ENCODE measurements around the gene ACTL8.

ACTL8 gene

GRCh38 chr1:17736625-17737024, 18.5 kb upstream of the ACTL8 start:
- H3K36me3 ChIP-seq (ENCODE audit: control insufficient read depth, low read length): no peaks in the 10 kb centered on the region
- H3K79me2 ChIP-seq (ENCODE audit: control insufficient read depth, low read length): no peaks in the 10 kb centered on the region
- H3K4me3 ChIP-seq (ENCODE audit: low read length): no peak overlapping the region
- H3K9me2 ChIP-seq (replicated peaks; ENCODE audit: control insufficient read depth, low read length): no peaks in the 10 kb centered on the region
- H3K27me3 ChIP-seq (ENCODE audit: control insufficient read depth, low read length): no peaks in the 10 kb centered on the region
- no peaks in the 10 kb centered on the region for H3F3A ChIP-seq (ENCODE audit: control insufficient read depth, insufficient read depth)
- TF ChIP-seq CTCF (IDR thresholded peaks at IDR 0.05; ENCODE audit: low read depth, low read length, poor library complexity, severe bottlenecking): no peak
- no peak for TF ChIP-seq EZH2phosphoT487 (IDR thresholded peaks at IDR 0.05; ENCODE audit: borderline replicate concordance, low read length)
- no peaks in the 10 kb centered on the region for H3K4me1 ChIP-seq (ENCODE audit: control insufficient read depth, low read length)
- H3K4me2 ChIP-seq (ENCODE audit: low read length): no peak overlapping the region
- no peaks in the 10 kb centered on the region for H4K20me1 ChIP-seq (ENCODE audit: control insufficient read depth, insufficient read depth, low read depth, low read length)
- no peaks in the 10 kb centered on the region for H3K9me3 ChIP-seq (ENCODE audit: control insufficient read depth, insufficient read depth, low read length)
- no peak overlapping the region for H3K27ac ChIP-seq (ENCODE audit: low read depth, low read length)

- H3K9me2 ChIP-seq (replicated peaks; ENCODE audit: control insufficient read depth, low read length): no peaks in the 10 kb centered on the region
- no peaks in the 10 kb centered on the region for H3F3A ChIP-seq (ENCODE audit: control insufficient read depth, insufficient read depth)
- H4K20me1 ChIP-seq (ENCODE audit: control insufficient read depth, insufficient read depth, low read depth, low read length): no peaks in the 10 kb centered on the region
- H3K27me3 ChIP-seq (ENCODE audit: control insufficient read depth, low read length): no peaks in the 10 kb centered on the region
- no peaks in the 10 kb centered on the region for H3K79me2 ChIP-seq (ENCODE audit: control insufficient read depth, low read length)
- H3K27ac ChIP-seq (ENCODE audit: low read depth, low read length): no peak overlapping the region
- H3K4me1 ChIP-seq (ENCODE audit: control insufficient read depth, low read length): no peaks in the 10 kb centered on the region
- H3K4me2 ChIP-seq (ENCODE audit: low read length): no peak overlapping the region
- TF ChIP-seq EZH2phosphoT487 (IDR thresholded peaks at IDR 0.05; ENCODE audit: borderline replicate concordance, low read length) (no peak), CTCF (IDR thresholded peaks at IDR 0.05; ENCODE audit: low read depth, low read length, poor library complexity, severe bottlenecking) (no peak)
- H3K4me3 ChIP-seq (ENCODE audit: low read length): no peak overlapping the region
- no peaks in the 10 kb centered on the region for H3K9me3 ChIP-seq (ENCODE audit: control insufficient read depth, insufficient read depth, low read length)
- H3K36me3 ChIP-seq (ENCODE audit: control insufficient read depth, low read length): no peaks in the 10 kb centered on the region
These were observed 16.1 kb upstream of the ACTL8 start for GRCh38 chr1:17739050-17739449.

- H4K20me1 ChIP-seq (ENCODE audit: control insufficient read depth, insufficient read depth, low read depth, low read length): no peaks in the 10 kb centered on the region
- H3K27ac ChIP-seq (ENCODE audit: low read depth, low read length): no peak overlapping the region
- no peak overlapping the region for H3K4me3 ChIP-seq (ENCODE audit: low read length)
- H3K9me2 ChIP-seq (replicated peaks; ENCODE audit: control insufficient read depth, low read length): no peaks in the 10 kb centered on the region
- no peaks in the 10 kb centered on the region for H3K9me3 ChIP-seq (ENCODE audit: control insufficient read depth, insufficient read depth, low read length)
- no peaks in the 10 kb centered on the region for H3K36me3 ChIP-seq (ENCODE audit: control insufficient read depth, low read length)
- no peaks in the 10 kb centered on the region for H3K79me2 ChIP-seq (ENCODE audit: control insufficient read depth, low read length)
- H3K4me2 ChIP-seq (ENCODE audit: low read length): no peak overlapping the region
- no peaks in the 10 kb centered on the region for H3K27me3 ChIP-seq (ENCODE audit: control insufficient read depth, low read length)
- TF ChIP-seq EZH2phosphoT487 (IDR thresholded peaks at IDR 0.05; ENCODE audit: borderline replicate concordance, low read length): no peak
- peak; percentile 18 for TF ChIP-seq CTCF (IDR thresholded peaks at IDR 0.05; ENCODE audit: low read depth, low read length, poor library complexity, severe bottlenecking)
- H3K4me1 ChIP-seq (ENCODE audit: control insufficient read depth, low read length): no peaks in the 10 kb centered on the region
- H3F3A ChIP-seq (ENCODE audit: control insufficient read depth, insufficient read depth): no peaks in the 10 kb centered on the region
These were observed 14.1 kb upstream of the ACTL8 start for GRCh38 chr1:17741052-17741451.

GRCh38 chr1:17742583-17742982, 12.6 kb upstream of the ACTL8 start:
- no peaks in the 10 kb centered on the region for H3K9me2 ChIP-seq (replicated peaks; ENCODE audit: control insufficient read depth, low read length)
- TF ChIP-seq EZH2phosphoT487 (IDR thresholded peaks at IDR 0.05; ENCODE audit: borderline replicate concordance, low read length): no peak

More at GRCh38 chr1:17742583-17742982, 12.6 kb upstream of the ACTL8 start:
- Histone ChIP-seq H3K4me2 (ENCODE audit: low read length) (no peak overlapping the region), H3K4me1 (ENCODE audit: control insufficient read depth, low read length) (no peaks in the 10 kb centered on the region), H4K20me1 (ENCODE audit: control insufficient read depth, insufficient read depth, low read depth, low read length) (no peaks in the 10 kb centered on the region), H3K27me3 (ENCODE audit: control insufficient read depth, low read length) (no peaks in the 10 kb centered on the region), H3K9me3 (ENCODE audit: control insufficient read depth, insufficient read depth, low read length) (no peaks in the 10 kb centered on the region), H3K36me3 (ENCODE audit: control insufficient read depth, low read length) (no peaks in the 10 kb centered on the region), H3K79me2 (ENCODE audit: control insufficient read depth, low read length) (no peaks in the 10 kb centered on the region), H3K4me3 (ENCODE audit: low read length) (no peak overlapping the region), H3F3A (ENCODE audit: control insufficient read depth, insufficient read depth) (no peaks in the 10 kb centered on the region), H3K27ac (ENCODE audit: low read depth, low read length) (no peak overlapping the region)
